Cardiac muscle cell (in vitro differentiated cells and primary cell): ENCODE data around the gene NR2C2. TPM values are rescaled to one million over a fixed set of nuclear protein-coding genes. Genes with fewer than 3 reads are reported as not detected.

Source experiments
- DNase-seq, 2 donors: peaks; one replicate each; pipeline versions ENCODE4 v3.0.0 to v3.0.0-alpha.2; 2010 to 2017; ENCODE audit warnings: low read depth in 1 of 2, low spot score in 1 of 2
- H3K27ac ChIP-seq: fragments of 200-600 bp; sonication (generic); 2 replicates; pipeline ENCODE4 v1.5.1; 2016
- H3K27me3 ChIP-seq: fragments of 200-600 bp; sonication (generic); 2 replicates; pipeline ENCODE4 v1.6.0; 2016; ENCODE audit warnings: control low read depth
- H3K36me3 ChIP-seq: fragments of 200-600 bp; sonication (generic); 2 replicates; pipeline ENCODE4 v1.5.1; 2016; ENCODE audit warnings: control low read depth
- H3K4me1 ChIP-seq: fragments of 200-600 bp; sonication (generic); 2 replicates; pipeline ENCODE4 v1.8.1; 2017; ENCODE audit warnings: low read depth, mild to moderate bottlenecking, mixed run types
- H3K4me3 ChIP-seq: fragments of 200-600 bp; sonication (generic); 2 replicates; pipeline ENCODE4 v1.5.1; 2016; ENCODE audit warnings: mild to moderate bottlenecking
- H3K9me3 ChIP-seq: fragments of 200-600 bp; sonication (generic); 2 replicates; pipeline ENCODE4 v1.5.1; 2017; ENCODE audit warnings: low read depth, mild to moderate bottlenecking, control low read depth
- polyA plus RNA-seq: library from polyadenylated mRNA; unstranded; fragments of >200 nt; fragmentation: Nextera tagmentation; extraction: Ambion mirVana; gene quantifications from 2 replicates; pipeline ENCODE4 v1.2.1, GENCODE V29; 2016
- total RNA-seq: library from RNA; depleted of rRNA; stranded (reverse); fragments of >200 nt; gene quantifications from 2 replicates; pipeline ENCODE4 v1.2.3, GENCODE V29; 2016
- TF ChIP-seq, protein P1 (sequence below): IDR thresholded peaks from 2 replicates; pipeline ENCODE4 v1.5.1; 2012; ENCODE audit warnings: low read depth, mild to moderate bottlenecking, low read length

The NR2C2 gene
- total and polyA plus RNA-seq, 2 experiments from 2014 or later = 16.2 to 26.5 TPM

GRCh38 chr3:15081960-15082664, 134.7 kb downstream of the NR2C2 start:
- no peak overlapping the region for H3K27ac ChIP-seq
- TF ChIP-seq, protein P1, sequence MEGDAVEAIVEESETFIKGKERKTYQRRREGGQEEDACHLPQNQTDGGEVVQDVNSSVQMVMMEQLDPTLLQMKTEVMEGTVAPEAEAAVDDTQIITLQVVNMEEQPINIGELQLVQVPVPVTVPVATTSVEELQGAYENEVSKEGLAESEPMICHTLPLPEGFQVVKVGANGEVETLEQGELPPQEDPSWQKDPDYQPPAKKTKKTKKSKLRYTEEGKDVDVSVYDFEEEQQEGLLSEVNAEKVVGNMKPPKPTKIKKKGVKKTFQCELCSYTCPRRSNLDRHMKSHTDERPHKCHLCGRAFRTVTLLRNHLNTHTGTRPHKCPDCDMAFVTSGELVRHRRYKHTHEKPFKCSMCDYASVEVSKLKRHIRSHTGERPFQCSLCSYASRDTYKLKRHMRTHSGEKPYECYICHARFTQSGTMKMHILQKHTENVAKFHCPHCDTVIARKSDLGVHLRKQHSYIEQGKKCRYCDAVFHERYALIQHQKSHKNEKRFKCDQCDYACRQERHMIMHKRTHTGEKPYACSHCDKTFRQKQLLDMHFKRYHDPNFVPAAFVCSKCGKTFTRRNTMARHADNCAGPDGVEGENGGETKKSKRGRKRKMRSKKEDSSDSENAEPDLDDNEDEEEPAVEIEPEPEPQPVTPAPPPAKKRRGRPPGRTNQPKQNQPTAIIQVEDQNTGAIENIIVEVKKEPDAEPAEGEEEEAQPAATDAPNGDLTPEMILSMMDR = no peak
- H3K36me3 ChIP-seq = peaks cover 52% of the 10 kb centered on the region
- DNase-seq = peak in 1 of 2 donors; percentile 3
- no peaks in the 10 kb centered on the region for H3K4me1 ChIP-seq
- no peak overlapping the region for H3K4me3 ChIP-seq
- H3K27me3 ChIP-seq = no peaks in the 10 kb centered on the region
- H3K9me3 ChIP-seq = no peaks in the 10 kb centered on the region

DNA sequence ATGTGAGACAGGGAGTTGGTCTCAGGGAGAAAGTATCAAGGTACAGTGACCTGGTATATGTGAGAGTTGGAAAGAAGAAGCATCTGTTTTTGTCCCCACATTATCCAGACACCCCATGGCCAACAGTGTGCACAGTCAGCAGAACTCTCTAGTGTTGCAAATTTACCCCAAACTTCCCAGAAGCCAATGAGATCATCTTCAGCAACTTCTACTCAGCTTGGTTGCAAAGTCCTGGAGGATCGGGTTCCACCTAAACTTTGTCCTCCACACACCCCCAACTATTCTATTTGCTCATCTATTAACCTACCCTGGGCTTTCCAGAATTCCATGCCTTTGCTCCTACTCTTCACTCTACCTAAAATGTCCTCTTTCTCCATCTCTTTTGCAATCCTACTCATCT, 135.9 kb downstream of the NR2C2 start:
- Histone ChIP-seq H3K27me3 (no peaks in the 10 kb centered on the region), H3K36me3 (peaks cover 45% of the 10 kb centered on the region), H3K27ac (no peak overlapping the region), H3K4me1 (no peaks in the 10 kb centered on the region), H3K4me3 (no peak overlapping the region), H3K9me3 (no peaks in the 10 kb centered on the region)
- no peak for DNase-seq
- TF ChIP-seq, protein P1 = no peak

DNA sequence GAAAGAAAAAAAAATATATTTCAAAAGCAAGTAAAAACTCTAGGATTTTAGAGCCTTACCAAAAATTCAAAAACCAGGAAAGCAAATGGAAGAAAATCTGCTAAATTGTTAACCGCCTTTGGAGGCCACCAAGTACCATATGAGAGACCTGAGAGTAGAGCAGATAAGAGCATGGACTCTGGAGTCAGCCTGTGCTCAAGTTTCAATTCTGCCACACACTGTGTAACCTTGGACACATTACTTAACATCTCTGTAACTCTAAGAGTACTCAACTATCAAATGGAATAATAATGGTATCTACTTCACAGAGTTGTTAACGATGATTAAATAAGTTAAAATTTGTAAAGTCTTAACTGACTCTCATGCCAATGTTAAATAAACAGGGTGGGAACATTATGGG, 138.9 kb downstream of the NR2C2 start:
- Histone ChIP-seq H3K4me1 (no peaks in the 10 kb centered on the region), H3K36me3 (peaks cover 54% of the 10 kb centered on the region), H3K27me3 (no peaks in the 10 kb centered on the region), H3K4me3 (no peak overlapping the region), H3K27ac (no peak overlapping the region), H3K9me3 (no peaks in the 10 kb centered on the region)
- no peak for DNase-seq
- TF ChIP-seq, protein P1 = no peak

DNA sequence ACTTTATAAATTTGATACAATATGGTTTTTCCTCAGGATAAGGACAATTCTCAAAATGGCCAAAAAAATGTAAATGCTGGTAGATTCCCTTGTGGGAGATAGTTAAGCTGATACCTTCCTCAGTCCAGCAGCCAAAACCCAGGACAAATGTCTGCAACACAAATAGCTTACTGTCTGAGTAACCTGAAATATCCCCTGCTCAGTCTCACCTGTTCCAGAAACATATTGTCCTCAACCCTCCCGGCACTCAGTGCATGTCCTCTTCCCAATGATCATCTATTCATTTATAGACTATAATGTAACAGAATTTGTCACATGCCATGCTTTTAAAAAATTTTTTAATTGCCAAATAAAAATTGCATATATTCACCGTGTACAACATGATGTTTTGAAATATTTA, 139.3 kb downstream of the NR2C2 start:
- no peak for DNase-seq
- TF ChIP-seq, protein P1 = no peak

GRCh38 chr3:15089201-15089600, 141.8 kb downstream of the NR2C2 start:
- no peak overlapping the region for H3K27ac ChIP-seq
- H3K4me1 ChIP-seq = no peaks in the 10 kb centered on the region
- TF ChIP-seq, protein P1 = no peak
- no peaks in the 10 kb centered on the region for H3K27me3 ChIP-seq
- peaks cover 50% of the 10 kb centered on the region for H3K36me3 ChIP-seq
- H3K9me3 ChIP-seq = no peaks in the 10 kb centered on the region
- DNase-seq = no peak
- H3K4me3 ChIP-seq = no peak overlapping the region

More for the DNA sequence above, 139.3 kb downstream of the NR2C2 start:
- no peaks in the 10 kb centered on the region for H3K9me3 ChIP-seq
- H3K4me3 ChIP-seq = no peak overlapping the region
- no peak overlapping the region for H3K27ac ChIP-seq
- peaks cover 54% of the 10 kb centered on the region for H3K36me3 ChIP-seq
- no peaks in the 10 kb centered on the region for H3K27me3 ChIP-seq
- H3K4me1 ChIP-seq = no peaks in the 10 kb centered on the region

DNA sequence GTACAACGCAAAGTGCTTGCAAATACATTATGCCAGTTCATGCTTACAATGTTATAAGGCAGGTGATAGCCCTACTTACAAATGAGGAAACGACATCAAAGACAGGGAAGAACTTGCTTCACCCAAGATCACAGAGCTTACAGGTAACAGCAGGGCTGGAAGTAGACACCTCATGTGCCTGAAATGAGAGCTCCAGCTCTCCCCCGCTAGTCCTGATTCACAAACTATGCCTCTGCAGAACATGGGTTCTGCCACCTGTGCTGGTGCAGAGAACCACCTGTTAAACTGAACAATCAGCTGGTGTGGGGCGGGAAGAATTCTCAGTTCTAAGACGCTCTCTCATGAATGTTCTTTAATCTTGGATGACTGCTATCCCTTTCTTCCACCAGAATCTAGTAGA, 144.2 kb downstream of the NR2C2 start:
- no peak for DNase-seq
- no peaks in the 10 kb centered on the region for H3K9me3 ChIP-seq
- H3K4me1 ChIP-seq = no peaks in the 10 kb centered on the region
- peaks cover 48% of the 10 kb centered on the region for H3K36me3 ChIP-seq
- no peak overlapping the region for H3K4me3 ChIP-seq
- H3K27ac ChIP-seq = no peak overlapping the region
- TF ChIP-seq, protein P1 = no peak
- H3K27me3 ChIP-seq = no peaks in the 10 kb centered on the region
